Erythroblast (primary cell): ENCODE measurements around the gene ATP9A.

ENCODE experiments used
- GATA1 ChIP-seq: IDR thresholded peaks from 2 replicates; pipeline ENCODE4 v1.6.1; 2011; ENCODE audit warnings: low read depth, mild to moderate bottlenecking, control low read depth, low read length, moderate library complexity
- POLR2A ChIP-seq: IDR thresholded peaks from 2 replicates; pipeline ENCODE4 v1.6.1; 2011; ENCODE audit warnings: mild to moderate bottlenecking, low read length

GRCh38 chr20:51573576-51574243 is 194.5 kb downstream of the ATP9A start:
- TF ChIP-seq POLR2A (no peak), GATA1 (no peak)
